Stimulated activated CD4-positive, alpha-beta T cell treated with anti-CD3 and anti-CD28 coated beads, Interleukin-15, amount 100 ng/mL, for 24 hours (primary cell): Measurements from ENCODE around the gene SMTN.
A peak's percentile ranks its signal among the peaks of the same experiment; 100 is the strongest.
"Not testable (repeated sequence)": the region's sequence is repeated elsewhere in the genome, so short reads cannot be mapped to it uniquely, and the experiment has no call there.

Experiments used
- DNase-seq: peaks from one replicate; pipeline ENCODE4 v3.0.0-alpha.2; 2020

Gene SMTN

GRCh38 chr22:31106001-31106571 is 25.0 kb downstream of the SMTN start:
- DNase-seq = no peak

GRCh38 chr22:31106731-31107177 is 25.6 kb downstream of the SMTN start:
- no peak for DNase-seq

GRCh38 chr22:31107178-31107893 is 26.2 kb downstream of the SMTN start, which contains the start of gene SELENOM:
SELENOM (minus strand) TSS chr22:31107568; CDS start chr22:31107505, 63 bp downstream.
- DNase-seq = peak; percentile 94

GRCh38 chr22:31107894-31108218 is 26.7 kb downstream of the SMTN start:
- DNase-seq = no peak

- not testable (repeated sequence) for DNase-seq
These were observed 31.5 kb downstream of the SMTN start for GRCh38 chr22:31112547-31113091.

GRCh38 chr22:31118046-31118820 is 37.1 kb downstream of the SMTN start:
- no peak for DNase-seq

- no peak for DNase-seq
These were observed 38.1 kb downstream of the SMTN start for GRCh38 chr22:31119026-31119717.

- DNase-seq = no peak
These were observed 39.1 kb downstream of the SMTN start for GRCh38 chr22:31120230-31120629.

GRCh38 chr22:31120642-31121041 is 39.5 kb downstream of the SMTN start:
- DNase-seq = no peak

- DNase-seq = no peak
These were observed 40.3 kb downstream of the SMTN start for GRCh38 chr22:31121403-31121802.

GRCh38 chr22:31122196-31122531 is 41.0 kb downstream of the SMTN start:
- DNase-seq = no peak

GRCh38 chr22:31122532-31123291 is 41.6 kb downstream of the SMTN start, which contains the start of gene INPP5J:
INPP5J (plus strand) TSS chr22:31122966; CDS start chr22:31123015, 49 bp downstream.
- no peak for DNase-seq

GRCh38 chr22:31123292-31123602 is 42.1 kb downstream of the SMTN start:
- no peak for DNase-seq

GRCh38 chr22:31124290-31124689 is 43.2 kb downstream of the SMTN start:
- no peak for DNase-seq

GRCh38 chr22:31124811-31125465 is 43.8 kb downstream of the SMTN start:
- no peak for DNase-seq

- no peak for DNase-seq
These were observed 44.5 kb downstream of the SMTN start for GRCh38 chr22:31125521-31126117.

GRCh38 chr22:31126128-31126868 is 45.2 kb downstream of the SMTN start:
- DNase-seq = no peak

GRCh38 chr22:31126869-31127175 is 45.7 kb downstream of the SMTN start:
- DNase-seq = no peak

- no peak for DNase-seq
These were observed 46.2 kb downstream of the SMTN start for GRCh38 chr22:31127181-31127772.

- DNase-seq = no peak
These were observed 47.0 kb downstream of the SMTN start for GRCh38 chr22:31128156-31128555.

GRCh38 chr22:31130873-31131272 is 49.8 kb downstream of the SMTN start:
- no peak for DNase-seq
